ENCODE measurements around the gene CEP128.

Gene CEP128

DNA sequence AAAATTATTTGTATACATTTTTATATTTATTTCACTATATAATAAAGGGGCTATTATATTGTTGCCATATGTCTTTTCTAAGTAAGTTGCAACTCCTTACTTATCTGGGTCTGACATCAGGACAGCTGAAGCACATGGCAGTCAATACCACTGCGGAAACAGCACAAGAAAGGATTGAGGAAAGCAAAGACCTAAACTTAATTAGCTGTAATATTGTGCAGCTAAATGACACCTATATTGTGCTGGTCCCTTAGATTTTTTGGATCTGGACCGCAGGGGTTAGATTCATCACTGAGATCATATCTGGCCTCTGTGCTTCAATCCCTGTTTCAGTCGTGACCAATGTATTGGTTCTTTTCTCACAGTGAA, 370.6 kb downstream of the CEP128 start:
- H3K79me2 ChIP-seq (ENCODE audit: insufficient read depth, low read length), result no peaks in the 10 kb centered on the region
- H3K27ac ChIP-seq (ENCODE audit: low read length), result no peak overlapping the region
- H3K4me3 ChIP-seq (ENCODE audit: low read depth in 1 of 2, low read length in 2 of 2), result no peak overlapping the region
- TF ChIP-seq EZH2 (IDR thresholded peaks at IDR 0.05; ENCODE audit: borderline replicate concordance, low read depth, low read length, severe bottlenecking), result no peak
- TF ChIP-seq, protein P1, sequence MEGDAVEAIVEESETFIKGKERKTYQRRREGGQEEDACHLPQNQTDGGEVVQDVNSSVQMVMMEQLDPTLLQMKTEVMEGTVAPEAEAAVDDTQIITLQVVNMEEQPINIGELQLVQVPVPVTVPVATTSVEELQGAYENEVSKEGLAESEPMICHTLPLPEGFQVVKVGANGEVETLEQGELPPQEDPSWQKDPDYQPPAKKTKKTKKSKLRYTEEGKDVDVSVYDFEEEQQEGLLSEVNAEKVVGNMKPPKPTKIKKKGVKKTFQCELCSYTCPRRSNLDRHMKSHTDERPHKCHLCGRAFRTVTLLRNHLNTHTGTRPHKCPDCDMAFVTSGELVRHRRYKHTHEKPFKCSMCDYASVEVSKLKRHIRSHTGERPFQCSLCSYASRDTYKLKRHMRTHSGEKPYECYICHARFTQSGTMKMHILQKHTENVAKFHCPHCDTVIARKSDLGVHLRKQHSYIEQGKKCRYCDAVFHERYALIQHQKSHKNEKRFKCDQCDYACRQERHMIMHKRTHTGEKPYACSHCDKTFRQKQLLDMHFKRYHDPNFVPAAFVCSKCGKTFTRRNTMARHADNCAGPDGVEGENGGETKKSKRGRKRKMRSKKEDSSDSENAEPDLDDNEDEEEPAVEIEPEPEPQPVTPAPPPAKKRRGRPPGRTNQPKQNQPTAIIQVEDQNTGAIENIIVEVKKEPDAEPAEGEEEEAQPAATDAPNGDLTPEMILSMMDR (IDR thresholded peaks at IDR 0.05; ENCODE audit: borderline replicate concordance, extremely low read depth, low read length, poor library complexity, severe bottlenecking), result no peak
- H3K9ac ChIP-seq (ENCODE audit: low read depth, low read length), result no peak overlapping the region
- H4K20me1 ChIP-seq (ENCODE audit: insufficient read depth, low read length), result no peaks in the 10 kb centered on the region
- H3K36me3 ChIP-seq (ENCODE audit: insufficient read depth, low read length), result no peaks in the 10 kb centered on the region; the same call in 1 of the 2 replicates
- no peak for ATAC-seq (ENCODE audit: insufficient read depth, low read depth)
- DNase-seq, result no peak
- H2AFZ ChIP-seq (ENCODE audit: low read depth, low read length), result no peak overlapping the region
- no peaks in the 10 kb centered on the region for H3K9me3 ChIP-seq (ENCODE audit: insufficient read depth, low read length, severe bottlenecking)
- H3K27me3 ChIP-seq (ENCODE audit: insufficient read depth, low read length, poor library complexity), result no peaks in the 10 kb centered on the region
- no peak overlapping the region for H3K4me2 ChIP-seq (ENCODE audit: insufficient read depth, low read length)
- no peaks in the 10 kb centered on the region for H3K4me1 ChIP-seq (ENCODE audit: insufficient read depth, low read length)

DNA sequence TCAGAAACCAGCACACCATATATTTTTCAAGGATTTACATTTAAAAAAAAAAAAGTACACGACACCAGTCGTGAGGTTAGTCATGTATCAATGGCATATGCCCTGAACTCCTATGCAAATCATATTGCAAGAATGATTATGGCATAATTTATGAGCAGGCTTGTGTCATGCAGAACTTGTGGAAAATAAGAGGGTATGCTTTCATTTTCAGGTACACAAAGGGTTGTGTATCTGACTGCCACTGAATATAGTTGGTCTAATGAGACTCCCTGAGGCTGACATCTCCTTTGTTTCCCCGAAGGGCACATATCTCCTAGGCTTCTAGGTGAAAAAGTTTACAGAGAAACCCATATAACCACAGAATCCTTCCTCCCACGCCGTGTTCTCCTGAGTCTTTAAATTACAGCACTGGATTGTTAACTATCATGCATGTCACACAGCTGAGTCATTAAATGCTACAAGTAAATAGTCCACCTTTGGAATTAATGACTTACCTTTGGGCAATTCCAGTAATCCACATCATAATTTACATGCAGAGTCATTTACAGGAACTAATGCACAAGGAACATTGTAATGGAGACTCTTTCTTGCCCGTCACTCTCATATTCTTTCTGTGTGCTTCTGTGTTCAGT, 373.5 kb downstream of the CEP128 start:
- Histone ChIP-seq H3K4me1 (ENCODE audit: insufficient read depth, low read length) (no peaks in the 10 kb centered on the region), H3K9me3 (ENCODE audit: insufficient read depth, low read length, severe bottlenecking) (no peaks in the 10 kb centered on the region), H3K9ac (ENCODE audit: low read depth, low read length) (no peak overlapping the region), H3K4me3 (ENCODE audit: low read depth in 1 of 2, low read length in 2 of 2) (no peak overlapping the region), H3K4me2 (ENCODE audit: insufficient read depth, low read length) (no peak overlapping the region), H4K20me1 (ENCODE audit: insufficient read depth, low read length) (no peaks in the 10 kb centered on the region), H2AFZ (ENCODE audit: low read depth, low read length) (no peak overlapping the region), H3K36me3 (ENCODE audit: insufficient read depth, low read length) (no peaks in the 10 kb centered on the region; the same call in 1 of the 2 replicates), H3K27me3 (ENCODE audit: insufficient read depth, low read length, poor library complexity) (no peaks in the 10 kb centered on the region), H3K27ac (ENCODE audit: low read length) (no peak overlapping the region), H3K79me2 (ENCODE audit: insufficient read depth, low read length) (no peaks in the 10 kb centered on the region)
- no peak for TF ChIP-seq EZH2 (IDR thresholded peaks at IDR 0.05; ENCODE audit: borderline replicate concordance, low read depth, low read length, severe bottlenecking)
- TF ChIP-seq, protein P1 (IDR thresholded peaks at IDR 0.05; ENCODE audit: borderline replicate concordance, extremely low read depth, low read length, poor library complexity, severe bottlenecking), result no peak
- peak; percentile 54; the same call in 2 of the 3 replicates for ATAC-seq (ENCODE audit: insufficient read depth, low read depth)
- DNase-seq, result no peak

DNA sequence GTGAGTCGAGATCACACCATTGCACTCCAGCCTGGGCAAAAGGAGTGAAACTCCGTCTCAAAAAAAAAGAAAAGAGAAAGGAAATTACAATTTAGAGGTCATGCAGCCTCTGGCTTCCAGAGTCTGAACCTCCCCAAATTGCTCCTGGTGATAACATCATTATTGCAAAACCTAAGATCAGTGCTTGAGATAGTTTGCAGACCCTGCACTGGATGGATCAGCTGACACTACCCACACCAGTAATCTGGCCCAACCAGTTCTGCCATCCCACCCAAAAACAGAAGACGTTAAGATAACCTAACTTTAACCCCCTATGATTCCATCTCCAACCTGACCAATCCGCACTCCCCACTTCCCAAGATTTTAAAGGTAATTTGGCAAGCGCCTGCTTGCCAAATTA, 376.5 kb downstream of the CEP128 start:
- no peaks in the 10 kb centered on the region for H3K79me2 ChIP-seq (ENCODE audit: insufficient read depth, low read length)
- no peak overlapping the region for H3K4me2 ChIP-seq (ENCODE audit: insufficient read depth, low read length)
- H4K20me1 ChIP-seq (ENCODE audit: insufficient read depth, low read length), result no peaks in the 10 kb centered on the region
- no peak overlapping the region for H3K9ac ChIP-seq (ENCODE audit: low read depth, low read length)
- peaks cover 3% of the 10 kb centered on the region; the same call in 1 of the 2 replicates for H3K36me3 ChIP-seq (ENCODE audit: insufficient read depth, low read length)
- no peaks in the 10 kb centered on the region for H3K9me3 ChIP-seq (ENCODE audit: insufficient read depth, low read length, severe bottlenecking)
- DNase-seq (no peak), ATAC-seq (ENCODE audit: insufficient read depth, low read depth) (no peak)
- TF ChIP-seq EZH2 (IDR thresholded peaks at IDR 0.05; ENCODE audit: borderline replicate concordance, low read depth, low read length, severe bottlenecking), result no peak
- TF ChIP-seq, protein P1 (IDR thresholded peaks at IDR 0.05; ENCODE audit: borderline replicate concordance, extremely low read depth, low read length, poor library complexity, severe bottlenecking), result no peak
- H3K27me3 ChIP-seq (ENCODE audit: insufficient read depth, low read length, poor library complexity), result no peaks in the 10 kb centered on the region
- H3K4me1 ChIP-seq (ENCODE audit: insufficient read depth, low read length), result no peaks in the 10 kb centered on the region
- no peak overlapping the region for H2AFZ ChIP-seq (ENCODE audit: low read depth, low read length)
- no peak overlapping the region for H3K27ac ChIP-seq (ENCODE audit: low read length)
- H3K4me3 ChIP-seq (ENCODE audit: low read depth in 1 of 2, low read length in 2 of 2), result no peak overlapping the region

Measured in DND-41 (cell line).